ENCODE data around the gene TBC1D22A.
"Not testable (repeated sequence)": the region's sequence is repeated elsewhere in the genome, so short reads cannot be mapped to it uniquely, and the experiment has no call there.

The TBC1D22A gene

DNA sequence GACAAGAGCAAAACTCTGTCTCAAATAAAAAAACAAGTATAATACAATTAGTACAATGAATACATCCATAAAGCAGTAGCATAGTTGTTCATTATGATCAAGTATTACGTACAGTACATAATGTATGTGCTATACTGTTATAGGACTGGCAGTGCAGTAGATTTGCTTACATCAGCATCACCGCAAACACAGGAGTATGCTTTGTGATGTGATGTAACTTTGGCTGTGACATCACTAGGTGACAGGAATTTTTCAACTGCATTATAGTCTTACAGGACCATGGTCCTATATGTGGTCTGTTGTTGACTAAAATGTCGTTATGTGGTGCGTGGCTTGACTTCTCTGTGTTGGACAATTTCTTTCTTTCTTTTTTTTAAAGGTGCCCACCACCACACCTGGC lies 16.6 kb downstream of the TBC1D22A start:
- no peak for DNase-seq
- H3K27me3 ChIP-seq (ENCODE audit: insufficient read depth, low read depth, severe bottlenecking): no peaks in the 10 kb centered on the region
- H3K9me3 ChIP-seq (ENCODE audit: severe bottlenecking): no peaks in the 10 kb centered on the region
- no peaks in the 10 kb centered on the region for H3K36me3 ChIP-seq
- no peak overlapping the region for H3K4me3 ChIP-seq (ENCODE audit: low read depth, low read length)
- H3K27ac ChIP-seq: no peak overlapping the region
- TF ChIP-seq, protein P1, sequence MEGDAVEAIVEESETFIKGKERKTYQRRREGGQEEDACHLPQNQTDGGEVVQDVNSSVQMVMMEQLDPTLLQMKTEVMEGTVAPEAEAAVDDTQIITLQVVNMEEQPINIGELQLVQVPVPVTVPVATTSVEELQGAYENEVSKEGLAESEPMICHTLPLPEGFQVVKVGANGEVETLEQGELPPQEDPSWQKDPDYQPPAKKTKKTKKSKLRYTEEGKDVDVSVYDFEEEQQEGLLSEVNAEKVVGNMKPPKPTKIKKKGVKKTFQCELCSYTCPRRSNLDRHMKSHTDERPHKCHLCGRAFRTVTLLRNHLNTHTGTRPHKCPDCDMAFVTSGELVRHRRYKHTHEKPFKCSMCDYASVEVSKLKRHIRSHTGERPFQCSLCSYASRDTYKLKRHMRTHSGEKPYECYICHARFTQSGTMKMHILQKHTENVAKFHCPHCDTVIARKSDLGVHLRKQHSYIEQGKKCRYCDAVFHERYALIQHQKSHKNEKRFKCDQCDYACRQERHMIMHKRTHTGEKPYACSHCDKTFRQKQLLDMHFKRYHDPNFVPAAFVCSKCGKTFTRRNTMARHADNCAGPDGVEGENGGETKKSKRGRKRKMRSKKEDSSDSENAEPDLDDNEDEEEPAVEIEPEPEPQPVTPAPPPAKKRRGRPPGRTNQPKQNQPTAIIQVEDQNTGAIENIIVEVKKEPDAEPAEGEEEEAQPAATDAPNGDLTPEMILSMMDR (IDR thresholded peaks at IDR 0.05; ENCODE audit: low read depth, low read length): no peak

DNA sequence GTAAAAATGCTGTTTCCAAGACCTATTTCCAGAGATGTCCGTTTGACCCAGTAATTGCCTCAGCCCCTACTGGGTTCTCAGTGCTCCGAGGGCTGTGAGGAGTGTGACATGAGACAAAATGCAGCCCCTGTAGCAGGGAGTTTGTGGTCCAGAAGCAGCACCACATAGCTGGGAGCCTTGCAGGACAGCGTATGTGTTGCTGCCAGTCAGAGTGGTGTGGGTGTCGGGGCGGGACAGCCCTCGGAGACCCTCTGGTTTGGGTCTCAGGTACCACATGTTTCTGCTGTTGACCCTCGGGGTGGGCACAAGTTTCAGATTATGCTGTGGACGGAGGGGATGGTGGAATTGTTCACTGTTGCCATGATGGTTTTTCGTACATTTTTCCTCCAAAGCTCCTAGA lies 17.2 kb downstream of the TBC1D22A start:
- Histone ChIP-seq H3K4me3 (ENCODE audit: low read depth, low read length) (no peak overlapping the region), H3K27me3 (ENCODE audit: insufficient read depth, low read depth, severe bottlenecking) (no peaks in the 10 kb centered on the region), H3K9me3 (ENCODE audit: severe bottlenecking) (no peaks in the 10 kb centered on the region), H3K36me3 (no peaks in the 10 kb centered on the region), H3K27ac (no peak overlapping the region)
- TF ChIP-seq, protein P1 (IDR thresholded peaks at IDR 0.05; ENCODE audit: low read depth, low read length): no peak
- DNase-seq: no peak

DNA sequence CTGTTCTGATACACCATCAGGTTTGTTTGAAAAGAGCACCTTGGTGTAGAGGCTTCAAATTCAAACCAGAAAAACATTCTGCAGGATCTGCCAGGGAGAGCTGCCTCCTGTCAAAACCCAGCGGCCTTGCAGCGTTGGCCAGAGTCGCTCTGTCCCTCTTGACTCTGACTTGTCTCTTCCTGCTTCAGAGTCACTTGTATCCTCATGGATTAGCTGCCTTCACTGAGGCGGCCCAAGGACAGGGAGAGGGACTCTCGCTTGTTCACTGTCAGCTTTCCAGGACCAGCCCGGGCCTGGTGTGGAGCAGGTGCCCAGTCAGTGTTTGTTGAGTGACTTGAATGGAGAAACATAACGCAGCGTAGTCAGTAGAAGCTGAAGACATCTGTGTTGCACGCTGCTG lies 18.0 kb downstream of the TBC1D22A start:
- no peak for DNase-seq

DNA sequence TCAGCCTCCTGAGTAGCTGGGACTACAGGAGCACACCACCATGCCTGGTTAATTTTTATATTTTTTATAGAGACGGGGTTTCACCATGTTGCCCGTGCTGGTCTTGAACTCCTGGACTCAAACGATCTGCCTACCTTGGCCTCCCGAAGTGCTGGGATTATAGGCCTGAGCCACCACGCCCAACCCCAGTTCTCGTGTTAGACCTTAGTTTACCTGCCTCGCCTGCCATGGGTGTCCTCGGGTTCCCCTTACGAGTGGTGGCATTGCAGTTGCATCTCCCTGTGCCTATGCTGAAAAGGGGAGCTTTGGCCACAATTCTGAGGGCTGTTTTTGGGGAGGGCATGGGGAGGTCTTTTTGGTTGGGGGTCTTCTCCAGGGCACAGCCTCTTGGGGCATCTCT lies 18.8 kb downstream of the TBC1D22A start:
- Histone ChIP-seq H3K36me3 (no peaks in the 10 kb centered on the region), H3K4me3 (ENCODE audit: low read depth, low read length) (no peak overlapping the region), H3K27ac (no peak overlapping the region), H3K9me3 (ENCODE audit: severe bottlenecking) (no peaks in the 10 kb centered on the region), H3K27me3 (ENCODE audit: insufficient read depth, low read depth, severe bottlenecking) (no peaks in the 10 kb centered on the region)
- no peak for DNase-seq
- TF ChIP-seq, protein P1 (IDR thresholded peaks at IDR 0.05; ENCODE audit: low read depth, low read length): no peak

More for the DNA sequence above, 18.0 kb downstream of the TBC1D22A start:
- Histone ChIP-seq H3K4me3 (ENCODE audit: low read depth, low read length) (no peak overlapping the region), H3K27ac (no peak overlapping the region), H3K27me3 (ENCODE audit: insufficient read depth, low read depth, severe bottlenecking) (no peaks in the 10 kb centered on the region), H3K36me3 (no peaks in the 10 kb centered on the region), H3K9me3 (ENCODE audit: severe bottlenecking) (no peaks in the 10 kb centered on the region)
- TF ChIP-seq, protein P1 (IDR thresholded peaks at IDR 0.05; ENCODE audit: low read depth, low read length): no peak

DNA sequence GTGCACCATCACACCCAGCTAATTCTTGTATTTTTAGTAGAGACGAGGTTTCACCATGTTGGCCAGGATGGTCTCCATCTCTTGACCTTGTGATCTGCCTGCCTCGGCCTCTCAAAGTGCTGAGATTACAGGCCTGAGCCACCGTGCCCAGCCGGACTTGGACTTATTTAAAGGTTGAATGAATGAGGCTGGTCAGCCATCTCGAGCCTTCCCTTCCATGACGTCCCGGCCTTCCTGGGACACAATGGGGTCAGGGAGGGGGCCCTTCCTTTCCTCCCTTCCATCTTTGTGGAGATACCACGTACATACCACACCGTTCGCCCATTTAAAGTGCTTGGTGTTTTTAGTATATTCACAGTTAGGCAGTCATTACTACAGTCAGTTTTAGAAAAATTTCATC lies 19.8 kb downstream of the TBC1D22A start:
- not testable (repeated sequence) for H3K27ac ChIP-seq; H3K27me3 ChIP-seq (ENCODE audit: insufficient read depth, low read depth, severe bottlenecking); DNase-seq; H3K36me3 ChIP-seq; H3K9me3 ChIP-seq (ENCODE audit: severe bottlenecking); H3K4me3 ChIP-seq (ENCODE audit: low read depth, low read length)

DNA sequence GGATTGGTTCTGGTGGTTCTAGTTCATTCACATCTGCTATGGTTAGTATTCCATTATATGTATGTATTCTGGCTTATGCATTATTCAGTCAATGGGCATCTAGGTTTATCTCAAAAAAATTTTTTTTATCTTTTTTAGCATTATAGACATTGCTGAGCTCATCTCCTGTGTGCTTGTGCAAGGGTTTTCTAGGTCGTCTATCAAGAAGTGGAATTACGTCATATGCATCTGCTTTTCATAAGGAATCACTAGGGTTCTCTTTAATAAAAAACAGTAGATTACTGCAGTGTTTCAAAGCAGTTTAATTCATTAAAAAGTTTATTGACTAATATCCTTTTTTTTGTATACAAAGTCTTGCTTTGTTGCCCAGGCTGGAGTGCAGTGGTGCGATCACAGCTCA lies 21.3 kb downstream of the TBC1D22A start:
- TF ChIP-seq, protein P1 (IDR thresholded peaks at IDR 0.05; ENCODE audit: low read depth, low read length): no peak
- no peaks in the 10 kb centered on the region for H3K36me3 ChIP-seq
- DNase-seq: no peak

More for the DNA sequence above, 21.3 kb downstream of the TBC1D22A start:
- Histone ChIP-seq H3K27ac (no peak overlapping the region), H3K9me3 (ENCODE audit: severe bottlenecking) (no peaks in the 10 kb centered on the region), H3K4me3 (ENCODE audit: low read depth, low read length) (no peak overlapping the region), H3K27me3 (ENCODE audit: insufficient read depth, low read depth, severe bottlenecking) (no peaks in the 10 kb centered on the region)
